Measurements from ENCODE around the gene AMH.
"Not testable (repeated sequence)": the region's sequence is repeated elsewhere in the genome, so short reads cannot be mapped to it uniquely, and the experiment has no call there.

Gene AMH

GRCh38 chr19:2271234-2272103, 22.3 kb downstream of the AMH start:
- DNase-seq, result no peak

GRCh38 chr19:2273356-2274184, 24.4 kb downstream of the AMH start:
- DNase-seq, result peak; percentile 25

- no peak for DNase-seq
Measured at GRCh38 chr19:2274185-2274711, 25.1 kb downstream of the AMH start.

GRCh38 chr19:2274931-2275535, 25.9 kb downstream of the AMH start:
- no peak for DNase-seq

GRCh38 chr19:2275588-2276428, 26.7 kb downstream of the AMH start:
- DNase-seq, result no peak

GRCh38 chr19:2276429-2276986, 27.4 kb downstream of the AMH start:
- DNase-seq, result no peak

GRCh38 chr19:2277138-2277537, 28.0 kb downstream of the AMH start:
- DNase-seq, result no peak

GRCh38 chr19:2278459-2279158, 29.5 kb downstream of the AMH start:
- no peak for DNase-seq

- no peak for DNase-seq
Measured at GRCh38 chr19:2280633-2281264, 31.6 kb downstream of the AMH start.

- DNase-seq, result not testable (repeated sequence)
Measured at GRCh38 chr19:2281265-2282061, 32.3 kb downstream of the AMH start.

- DNase-seq, result no peak
Measured at GRCh38 chr19:2282062-2282861, 33.1 kb downstream of the AMH start, which contains the start of gene PEAK3. Gene PEAK3, minus strand, starts transcription at chr19:2282175. Its CDS starts 1,244 bp downstream, at chr19:2280931.

GRCh38 chr19:2282862-2283237, 33.7 kb downstream of the AMH start:
- DNase-seq, result no peak

- DNase-seq, result no peak
Measured at GRCh38 chr19:2283835-2284507, 34.8 kb downstream of the AMH start.

- no peak for DNase-seq
Measured at GRCh38 chr19:2286402-2287140, 37.4 kb downstream of the AMH start.

GRCh38 chr19:2287585-2288337, 38.6 kb downstream of the AMH start:
- no peak for DNase-seq

- no peak for DNase-seq
Measured at GRCh38 chr19:2288338-2288817, 39.3 kb downstream of the AMH start.

All from GOT3 (cell line).